Measurements from ENCODE around the gene HHAT. TPM values are rescaled to one million over a fixed set of nuclear protein-coding genes. Genes with fewer than 3 reads are reported as not detected.

Gene HHAT
- total RNA-seq, 4 donors from 2014 or later: 4.8 to 5.9 (median 5.3) TPM

GRCh38 chr1:210313921-210314320 lies 14.8 kb upstream of the HHAT start:
- H3K27me3 ChIP-seq: no peaks in the 10 kb centered on the region
- no peak for TF ChIP-seq POLR2A (IDR thresholded peaks at IDR 0.05)
- no peak for TF ChIP-seq EP300 (IDR thresholded peaks at IDR 0.05)
- no peak for TF ChIP-seq CTCF (IDR thresholded peaks at IDR 0.05)
- peaks cover 0 to 28% (median 6%) of the 10 kb centered on the region in 4 donors for H3K4me1 ChIP-seq
- WGBS, 2 donors: 73 to 88% methylated on average over 1 of the region's 1 CpG
- no peaks in the 10 kb centered on the region for H3K9me3 ChIP-seq
- H3K36me3 ChIP-seq: no peaks in the 10 kb centered on the region
- peak overlapping the region in 1 of 4 donors; percentile 25 for H3K27ac ChIP-seq
- no peak for DNase-seq (ENCODE audit: low spot score in 2 of 2)
- no peak overlapping the region for H3K4me3 ChIP-seq

- WGBS, 2 donors: 91 to 92% methylated on average over 6 of the region's 6 CpGs
- Histone ChIP-seq H3K4me1 (peaks cover 0 to 20% (median 5%) of the 10 kb centered on the region in 4 donors), H3K9me3 (no peaks in the 10 kb centered on the region), H3K4me3 (no peak overlapping the region), H3K27ac (no peak overlapping the region), H3K27me3 (no peaks in the 10 kb centered on the region), H3K36me3 (no peaks in the 10 kb centered on the region)
- no peak for TF ChIP-seq CTCF (IDR thresholded peaks at IDR 0.05)
- no peak for TF ChIP-seq EP300 (IDR thresholded peaks at IDR 0.05)
- TF ChIP-seq POLR2A (IDR thresholded peaks at IDR 0.05): no peak
- DNase-seq (ENCODE audit: low spot score in 2 of 2): no peak
Observed at GRCh38 chr1:210315529-210315928, 13.2 kb upstream of the HHAT start.

- no peaks in the 10 kb centered on the region for H3K4me1 ChIP-seq
- no peaks in the 10 kb centered on the region for H3K36me3 ChIP-seq
- no peak for TF ChIP-seq EP300 (IDR thresholded peaks at IDR 0.05)
- no peak for TF ChIP-seq POLR2A (IDR thresholded peaks at IDR 0.05)
- no peak for TF ChIP-seq CTCF (IDR thresholded peaks at IDR 0.05)
- H3K9me3 ChIP-seq: peaks cover 0 to 15% (median 0%) of the 10 kb centered on the region in 4 donors
- no peak for DNase-seq (ENCODE audit: low spot score in 2 of 2)
- no peaks in the 10 kb centered on the region for H3K27me3 ChIP-seq
- H3K27ac ChIP-seq: no peak overlapping the region
- WGBS, 2 donors: 81 to 85% methylated on average over 3 of the region's 3 CpGs
- H3K4me3 ChIP-seq: no peak overlapping the region
Observed at GRCh38 chr1:210321131-210321530, 7.6 kb upstream of the HHAT start.

- Histone ChIP-seq H3K27me3 (no peaks in the 10 kb centered on the region), H3K9me3 (peaks cover 0 to 15% (median 0%) of the 10 kb centered on the region in 4 donors), H3K27ac (no peak overlapping the region), H3K36me3 (no peaks in the 10 kb centered on the region), H3K4me1 (no peaks in the 10 kb centered on the region), H3K4me3 (no peak overlapping the region)
- DNase-seq (ENCODE audit: low spot score in 2 of 2): no peak
- TF ChIP-seq EP300 (IDR thresholded peaks at IDR 0.05) (no peak), CTCF (IDR thresholded peaks at IDR 0.05) (no peak), POLR2A (IDR thresholded peaks at IDR 0.05) (no peak)
- WGBS, 2 donors: 87 to 88% methylated on average over 8 of the region's 8 CpGs
Observed at GRCh38 chr1:210321552-210321951, 7.2 kb upstream of the HHAT start.

- no peak for DNase-seq (ENCODE audit: low spot score in 2 of 2)
- no peaks in the 10 kb centered on the region for H3K27me3 ChIP-seq
- TF ChIP-seq EP300 (IDR thresholded peaks at IDR 0.05): no peak
- TF ChIP-seq POLR2A (IDR thresholded peaks at IDR 0.05): no peak
- TF ChIP-seq CTCF (IDR thresholded peaks at IDR 0.05): no peak
- peaks cover 0 to 11% (median 4%) of the 10 kb centered on the region in 4 donors for H3K4me1 ChIP-seq
- H3K4me3 ChIP-seq: no peak overlapping the region
- H3K36me3 ChIP-seq: no peaks in the 10 kb centered on the region
- peaks cover 0 to 15% (median 0%) of the 10 kb centered on the region in 4 donors for H3K9me3 ChIP-seq
- WGBS, 2 donors: 69 to 77% methylated on average over 1 of the region's 1 CpG
- no peak overlapping the region for H3K27ac ChIP-seq
Observed at GRCh38 chr1:210323957-210324356, 4.7 kb upstream of the HHAT start.
